HG03571 (cell line): Measurements from ENCODE around the gene GRB2.
A peak's percentile ranks its signal among the peaks of the same experiment; 100 is the strongest.
"Not testable (repeated sequence)": the region's sequence is repeated elsewhere in the genome, so short reads cannot be mapped to it uniquely, and the experiment has no call there.

Source experiments
- ATAC-seq: cut with Tn5 transposase; IDR thresholded peaks from one replicate; pipeline ENCODE4 v1.9.1; 2021; ENCODE audit not compliant: unreplicated experiment

Gene GRB2

DNA sequence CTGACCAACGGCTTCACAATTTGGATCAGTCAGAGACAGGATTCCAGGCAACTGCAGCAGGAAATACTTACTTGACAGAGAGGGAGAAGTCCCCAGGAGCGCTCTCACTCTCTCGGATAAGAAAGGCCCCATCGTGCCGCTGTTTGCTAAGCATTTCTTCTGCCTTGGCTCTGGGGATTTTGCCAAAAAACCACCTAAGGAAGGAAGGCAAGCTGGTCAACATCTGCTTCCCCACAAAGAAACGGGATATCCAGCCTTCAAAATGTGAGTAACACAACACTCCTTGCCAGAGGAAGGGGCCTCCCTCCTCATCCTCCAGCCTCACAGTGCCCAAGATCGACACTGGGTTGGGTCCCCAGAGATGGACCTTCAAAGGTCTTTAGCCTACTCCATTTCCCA is 79.7 kb downstream of the GRB2 start:
- ATAC-seq: no peak

- ATAC-seq: no peak
Observed at GRCh38 chr17:75325348-75325747, 80.1 kb downstream of the GRB2 start.

GRCh38 chr17:75321506-75321905 is 84.0 kb downstream of the GRB2 start:
- no peak for ATAC-seq

DNA sequence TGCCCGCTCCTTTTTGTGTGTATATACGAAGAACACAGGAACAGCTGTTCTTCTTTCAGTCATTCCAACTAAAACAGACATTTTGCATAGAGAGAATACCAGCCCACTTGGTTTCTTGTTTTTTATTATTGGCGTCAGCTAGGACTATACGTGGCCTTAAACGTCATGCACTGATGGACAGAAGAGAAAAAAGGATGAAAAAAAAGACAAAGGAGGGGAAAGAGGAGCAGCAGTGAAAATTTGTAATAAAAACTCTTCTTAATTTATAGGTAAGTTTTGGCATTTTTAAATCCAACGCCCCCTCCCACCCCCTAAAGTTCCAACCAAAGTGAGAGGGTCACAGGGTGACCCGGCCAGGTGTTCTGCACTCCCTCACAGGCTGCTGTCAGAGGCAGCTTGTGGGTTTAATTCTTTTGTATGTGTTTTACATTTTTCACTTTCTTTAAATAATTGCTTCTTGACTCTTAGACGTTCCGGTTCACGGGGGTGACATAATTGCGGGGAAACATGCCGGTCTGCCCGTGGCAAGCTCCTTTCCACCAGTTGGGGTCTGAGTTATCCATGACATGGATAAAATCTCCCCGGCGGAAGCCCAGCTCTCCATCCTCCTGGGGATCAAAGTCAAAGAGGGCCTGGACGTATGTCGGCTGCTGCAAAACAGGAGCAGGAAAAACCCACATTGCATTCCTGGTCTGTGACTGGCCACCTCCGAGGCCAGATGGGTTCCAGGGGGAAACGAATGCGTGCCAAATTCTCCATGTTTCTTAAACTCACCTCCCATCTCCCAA is 85.4 kb downstream of the GRB2 start:
- no peak for ATAC-seq

DNA sequence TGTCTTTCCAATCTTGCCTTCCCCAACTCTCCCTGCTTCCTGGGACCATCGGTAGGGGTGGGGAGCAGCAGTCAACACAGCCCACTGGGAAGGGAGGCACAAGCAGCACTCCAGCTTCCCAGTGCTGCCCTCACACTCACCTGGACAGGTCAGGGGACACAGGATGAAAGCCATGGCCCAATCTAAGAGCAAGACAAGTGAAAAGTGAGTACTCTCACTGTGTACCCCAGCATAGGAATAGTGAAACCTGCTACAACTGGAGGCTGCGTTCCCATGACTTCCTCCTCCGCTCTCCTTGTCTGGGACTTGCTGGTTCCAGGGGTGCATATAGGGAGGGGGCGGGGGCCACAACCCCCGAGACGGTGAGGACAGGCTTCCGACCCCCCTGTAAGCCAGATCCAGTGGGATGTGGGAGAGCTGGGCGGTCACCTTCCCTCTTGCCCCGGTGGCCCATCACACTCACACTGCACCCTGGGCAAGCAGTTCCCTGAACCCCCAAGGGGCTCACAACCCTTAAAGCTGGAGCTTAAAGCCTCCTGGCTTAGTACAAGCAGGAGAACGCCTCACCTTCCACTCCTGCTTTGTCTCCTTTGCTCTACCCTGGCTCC is 86.8 kb downstream of the GRB2 start:
- ATAC-seq: no peak

- ATAC-seq: no peak
Observed at GRCh38 chr17:75318211-75318610, 87.3 kb downstream of the GRB2 start.

DNA sequence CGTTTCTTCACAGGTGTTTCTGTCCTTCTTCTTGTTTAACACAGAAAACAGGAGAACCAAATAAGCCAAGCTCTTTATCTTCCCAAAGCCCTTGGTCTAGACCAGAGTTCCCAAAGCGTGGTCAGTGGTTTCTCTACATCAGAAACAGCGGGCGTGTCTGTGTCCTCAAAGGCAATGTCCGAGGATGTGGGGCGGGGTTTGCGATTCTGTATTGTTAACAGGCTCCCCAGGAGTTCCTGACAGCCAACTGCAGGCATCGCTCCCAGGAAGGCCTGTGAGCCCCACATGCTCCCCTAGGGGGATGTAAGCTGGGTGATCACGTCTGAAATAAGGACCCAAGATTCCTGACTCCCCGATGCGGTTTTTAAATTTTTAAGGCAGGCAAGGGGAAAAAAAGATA is 87.8 kb downstream of the GRB2 start:
- ATAC-seq: no peak

GRCh38 chr17:75316253-75316652 is 89.2 kb downstream of the GRB2 start:
- ATAC-seq: no peak

DNA sequence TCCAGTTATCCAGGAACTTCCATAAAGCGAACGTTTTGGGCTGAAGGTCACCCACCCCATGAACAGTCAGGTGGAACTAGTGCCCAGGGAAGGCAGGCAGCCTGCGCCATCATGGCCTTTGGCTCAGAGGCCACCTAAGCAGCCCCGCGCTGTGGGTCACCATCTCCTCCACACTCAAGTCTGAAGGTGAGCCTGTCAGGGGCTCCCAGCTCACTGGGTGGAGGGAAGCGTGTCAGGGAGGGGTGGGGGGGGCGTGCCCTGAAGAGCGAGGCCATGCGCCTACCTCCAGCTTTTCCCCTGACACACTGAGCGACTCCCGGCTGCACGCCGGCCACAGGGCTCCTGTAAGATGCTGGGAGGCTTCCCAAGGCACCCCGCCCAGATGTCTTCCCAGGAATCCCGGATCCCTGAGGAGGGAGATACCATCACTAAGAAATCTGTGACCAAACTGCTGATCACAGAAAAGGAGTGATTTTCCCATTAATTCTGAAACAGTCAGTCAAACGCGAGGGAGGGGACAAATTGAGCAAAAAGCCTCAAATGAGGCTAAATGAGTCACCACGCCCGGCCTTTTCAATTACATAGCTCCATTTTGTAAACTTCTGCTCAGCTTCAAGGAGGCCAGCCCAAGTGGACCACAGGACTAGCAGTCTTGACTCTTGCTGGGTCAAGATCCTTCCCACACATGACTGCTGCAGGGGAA is 89.8 kb downstream of the GRB2 start:
- no peak for ATAC-seq

DNA sequence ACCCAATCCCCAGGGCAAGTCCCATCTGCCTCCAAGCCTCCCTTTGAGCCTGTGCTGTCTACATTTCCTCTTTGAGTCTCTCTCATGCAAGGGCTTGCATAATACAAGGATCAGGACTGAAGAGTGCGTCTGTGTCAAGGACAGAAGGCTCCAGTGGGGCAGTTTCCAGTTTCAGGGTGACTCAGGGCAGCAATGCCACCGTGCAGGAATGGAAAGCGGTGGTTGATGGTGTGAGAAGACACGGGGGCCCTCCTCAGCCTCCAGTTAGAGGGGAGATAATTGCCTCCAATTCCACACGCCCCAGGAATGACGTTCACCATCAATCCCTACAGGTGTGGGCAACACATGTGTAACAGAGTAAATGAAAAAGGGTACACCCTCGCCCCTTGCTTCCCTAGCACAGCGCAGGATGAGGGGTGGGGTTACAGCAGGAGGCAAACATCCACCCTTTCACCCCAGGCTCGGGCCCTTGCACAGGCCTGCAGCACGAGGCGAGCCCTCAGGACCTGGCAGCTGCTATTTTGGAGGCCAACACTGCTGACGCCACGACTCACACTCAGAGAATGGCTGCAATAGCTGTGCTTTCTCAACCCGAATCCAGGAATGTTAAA is 91.4 kb downstream of the GRB2 start:
- no peak for ATAC-seq

DNA sequence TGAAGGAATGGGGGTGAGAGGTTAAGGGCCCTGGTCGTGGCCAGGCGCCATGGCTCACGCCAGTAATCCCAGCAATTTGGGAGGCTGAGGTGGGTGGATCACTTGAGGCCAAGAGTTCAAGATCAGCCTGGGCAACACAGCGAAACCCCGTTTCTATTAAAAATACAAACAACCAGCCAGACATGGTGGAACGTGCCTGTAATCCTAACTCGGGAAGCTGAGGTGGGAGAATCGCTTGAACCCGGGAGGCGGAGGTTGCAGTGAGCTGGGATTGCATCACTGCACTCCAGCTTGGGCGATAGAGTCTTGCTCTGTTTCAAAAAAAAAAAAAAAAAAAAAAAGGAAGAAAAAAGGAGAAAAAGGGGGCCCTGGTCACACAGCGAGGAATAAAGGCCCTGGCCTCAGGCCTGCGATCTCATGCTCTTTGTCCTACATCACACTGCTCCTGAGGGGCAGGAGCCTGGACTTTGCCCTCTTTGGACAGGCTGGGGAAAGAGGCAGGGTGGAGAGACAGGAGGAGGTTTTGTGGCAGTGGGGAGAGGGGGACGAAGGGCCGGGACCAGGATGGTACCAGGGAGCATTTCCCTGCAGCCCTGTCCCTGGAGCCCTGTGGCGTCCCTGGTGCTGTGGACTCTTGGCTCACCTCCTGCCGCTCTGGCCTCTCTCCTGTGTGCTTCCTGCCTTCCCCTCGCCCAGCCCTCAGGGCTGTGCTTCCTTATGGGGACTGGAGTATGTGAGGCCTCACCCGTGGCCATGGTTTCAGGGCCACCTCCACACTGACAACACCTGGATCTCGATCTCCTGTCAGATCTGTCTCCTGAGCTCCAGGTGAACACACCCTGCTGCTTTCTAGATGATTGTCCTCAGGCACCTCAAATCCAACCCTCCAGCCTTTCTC is 96.5 kb downstream of the GRB2 start:
- no peak for ATAC-seq

DNA sequence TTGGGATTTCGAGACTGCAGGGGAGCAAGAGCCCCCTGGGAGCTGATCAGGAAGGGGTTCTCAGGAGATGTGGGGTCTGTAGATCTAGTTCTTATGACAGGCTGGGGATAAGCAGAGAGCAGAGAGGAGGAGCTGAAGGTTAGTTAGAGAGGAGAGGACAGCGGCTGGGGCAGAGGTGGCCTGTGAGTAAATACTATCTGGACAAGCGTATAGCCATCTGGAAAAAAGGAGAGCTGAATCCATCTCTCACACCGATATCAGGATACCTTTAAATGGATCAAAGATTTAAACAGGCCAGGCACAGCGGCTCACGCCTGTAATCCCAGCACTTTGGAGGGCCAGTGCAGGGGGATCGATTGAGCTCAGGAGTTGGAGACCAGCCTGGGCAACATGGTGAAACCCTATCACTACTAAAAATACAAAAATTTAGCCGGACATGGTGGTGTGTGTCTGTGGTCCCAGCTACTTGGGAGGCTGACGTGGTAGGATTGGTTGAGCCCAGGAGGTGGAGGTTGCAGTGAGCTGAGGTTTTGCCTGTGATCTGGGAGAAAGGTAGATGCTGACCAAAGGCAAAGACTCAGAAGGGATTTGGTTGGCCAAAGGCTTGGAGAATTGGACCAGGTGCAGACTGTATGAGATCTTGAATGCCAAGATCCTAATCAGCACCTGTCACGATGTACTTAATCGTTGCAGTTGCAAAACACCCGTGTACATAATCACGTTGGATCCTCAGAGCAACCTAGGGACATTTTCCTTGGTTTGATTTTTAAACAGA is 97.3 kb downstream of the GRB2 start:
- no peak for ATAC-seq

DNA sequence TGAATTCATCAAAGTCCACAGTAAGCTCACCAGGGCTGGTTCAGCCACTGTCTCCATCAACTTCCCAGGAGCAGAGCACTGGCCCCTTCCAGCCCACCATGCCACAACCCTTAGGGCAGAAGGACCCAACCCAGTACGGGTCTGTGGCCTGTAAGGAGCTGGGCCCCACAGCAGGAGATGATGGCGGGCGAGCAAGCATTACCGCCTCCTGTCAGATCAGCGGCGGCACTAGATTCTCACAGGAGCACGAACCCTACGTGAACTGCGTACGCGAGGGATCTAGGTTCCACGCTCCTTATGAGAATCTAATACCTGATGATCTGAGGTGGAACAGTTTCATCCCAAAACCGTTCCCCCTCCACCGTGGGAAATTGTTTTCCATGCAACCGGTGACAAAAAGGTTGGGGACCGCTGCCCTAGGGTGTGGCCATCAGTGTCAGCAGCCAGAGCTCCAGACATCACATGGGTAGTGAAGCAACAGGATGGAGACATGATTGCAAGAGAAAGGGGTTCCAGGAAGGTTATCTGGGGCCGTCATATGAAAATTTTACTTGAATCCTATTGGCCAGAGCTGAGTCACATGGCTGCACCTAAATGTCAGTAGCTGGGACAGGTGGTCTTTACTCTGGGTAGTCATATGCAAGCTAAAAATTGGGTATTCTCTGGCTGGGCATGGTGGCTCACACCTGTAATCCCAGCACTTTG is 103.8 kb downstream of the GRB2 start:
- ATAC-seq: no peak

DNA sequence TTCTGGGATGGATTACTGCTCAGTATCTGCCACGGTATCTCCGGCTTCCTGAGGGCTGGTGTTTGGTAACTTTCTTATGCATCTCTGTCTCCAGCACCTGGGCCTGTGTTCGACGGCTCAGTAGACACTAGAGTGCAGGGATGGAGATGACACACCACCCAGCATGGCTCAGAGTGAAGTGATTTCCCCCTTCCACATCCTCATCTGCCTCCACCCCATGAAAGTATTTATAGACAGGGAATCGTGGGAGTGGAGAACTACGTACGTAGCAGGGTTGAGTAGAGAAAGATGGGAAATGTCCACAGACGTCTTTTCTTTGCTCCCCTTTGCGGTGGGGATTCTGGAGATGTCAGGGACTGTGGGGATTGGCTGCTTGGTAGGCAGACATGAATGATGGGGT is 104.4 kb downstream of the GRB2 start:
- no peak for ATAC-seq

GRCh38 chr17:75300280-75300679 is 105.2 kb downstream of the GRB2 start:
- no peak for ATAC-seq

GRCh38 chr17:75295201-75296158 is 110.0 kb downstream of the GRB2 start:
- peak; percentile 63 for ATAC-seq

DNA sequence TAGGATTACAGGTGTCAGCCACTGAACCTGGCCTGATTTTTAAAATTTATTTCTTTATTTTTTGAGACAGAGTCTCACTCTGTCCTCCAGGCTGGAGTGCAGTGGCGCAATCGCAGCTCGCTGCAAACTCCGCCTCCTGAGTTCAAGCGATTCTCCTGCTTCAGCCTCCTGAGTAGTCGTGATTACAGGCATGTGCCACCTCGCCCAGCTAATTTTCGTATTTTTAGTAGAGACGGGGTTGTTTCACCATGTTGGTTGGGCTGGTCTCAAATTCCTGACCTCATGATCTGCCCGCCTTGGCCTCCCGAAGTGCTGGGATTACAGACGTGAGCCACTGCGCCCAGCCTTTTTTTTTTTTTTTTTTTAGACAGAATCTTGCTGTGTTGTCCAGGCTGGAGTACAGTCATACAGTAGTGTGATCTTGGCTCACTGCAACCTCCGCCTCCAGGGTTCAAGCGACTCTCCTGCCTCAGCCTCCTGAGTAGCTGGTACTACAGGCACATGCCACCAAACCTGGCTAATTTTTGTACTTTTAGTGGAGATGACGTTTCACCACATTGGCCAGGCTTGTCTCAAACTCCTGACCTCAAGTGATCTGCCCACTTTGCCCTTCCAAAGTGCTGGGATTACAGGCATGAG is 112.5 kb downstream of the GRB2 start:
- ATAC-seq: not testable (repeated sequence)

DNA sequence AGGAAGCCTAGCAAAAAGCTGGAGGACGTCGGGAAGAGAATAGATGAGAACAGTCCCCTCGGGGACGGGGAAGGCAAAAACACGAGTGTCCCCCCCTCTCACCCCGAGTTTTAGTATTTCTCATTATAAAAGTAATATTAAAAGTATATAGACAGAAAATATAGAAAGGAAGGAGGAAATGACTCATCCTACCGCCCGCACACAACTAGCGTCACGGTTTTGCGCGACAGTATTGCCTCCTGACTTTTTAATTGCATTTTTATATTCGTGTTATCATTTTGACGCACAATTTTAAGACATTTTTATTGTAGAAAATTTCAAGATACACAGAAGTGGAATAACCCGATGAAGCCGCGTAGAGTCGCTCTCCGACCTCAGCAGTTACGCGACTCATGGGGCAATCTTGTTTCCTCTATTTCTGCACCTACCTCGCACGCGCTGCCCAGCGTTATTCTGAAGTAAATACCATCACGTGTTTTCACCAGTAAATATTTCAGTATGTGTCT is 115.6 kb downstream of the GRB2 start:
- ATAC-seq: peak; percentile 21
